ENCODE results near the gene HECTD4.
"Not testable (repeated sequence)": the region's sequence is repeated elsewhere in the genome, so short reads cannot be mapped to it uniquely, and the experiment has no call there.

DNA sequence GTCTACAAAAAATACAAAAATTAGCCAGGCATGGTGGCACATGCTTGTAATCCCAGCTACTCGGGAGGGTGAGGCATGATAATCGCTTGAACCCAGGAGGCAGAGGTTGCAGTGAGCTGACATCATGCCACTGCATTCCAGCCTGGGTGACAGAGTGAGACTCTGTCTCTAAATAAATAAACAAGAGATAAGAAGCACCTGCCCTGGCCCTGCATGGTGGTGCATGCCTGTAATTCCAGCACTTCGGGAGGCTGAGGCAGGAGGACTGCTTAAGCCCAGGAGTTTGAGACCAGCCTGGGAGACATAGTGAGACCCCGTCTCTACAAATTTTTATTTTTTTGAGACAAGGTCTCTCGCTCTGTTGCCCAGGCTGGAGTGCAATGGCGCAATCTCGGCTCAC, 161.6 kb downstream of the HECTD4 start:
- TF ChIP-seq EZH2 (IDR thresholded peaks at IDR 0.05); ZNF274 (IDR thresholded peaks at IDR 0.05; ENCODE audit: low read depth, low read length): not testable (repeated sequence)
